Activated CD4-positive, alpha-beta T cell treated with anti-CD3 and anti-CD28 coated beads for 36 hours (primary cell): ENCODE results near the gene CACTIN. TPM values are rescaled to one million over a fixed set of nuclear protein-coding genes. Genes with fewer than 3 reads are reported as not detected.
A peak's percentile ranks its signal among the peaks of the same experiment; 100 is the strongest.
"Not testable (repeated sequence)": the region's sequence is repeated elsewhere in the genome, so short reads cannot be mapped to it uniquely, and the experiment has no call there.

ENCODE experiments used
- ATAC-seq: fragments of 200-7000 bp; cut with Tn5 transposase; one replicate; pipeline ENCODE4 v1.10.0; 2021; ENCODE audit warnings: mild to moderate bottlenecking, moderate library complexity
- CTCF ChIA-PET: fragments of 350-600 bp; sonication (Branson Sonifier 250); formaldehyde crosslinking; loops from one replicate; lab custom pipeline; 2021; ENCODE audit warnings: antibody characterized with exemption; lab: Charles Lee
- POLR2A ChIA-PET: fragments of 350-600 bp; sonication (Branson Sonifier 250); formaldehyde crosslinking; loops from one replicate; lab custom pipeline; 2021; ENCODE audit warnings: antibody characterized with exemption, inconsistent platforms; lab: Charles Lee
- DNase-seq: peaks from one replicate; pipeline ENCODE4 v3.0.0-alpha.2; 2020
- H3K27ac Mint-ChIP-seq: one replicate; pipeline ENCODE4 v1.8.0; 2021; ENCODE audit warnings: mixed read lengths
- H3K27me3 Mint-ChIP-seq: one replicate; pipeline ENCODE4 v1.8.0; 2021; ENCODE audit warnings: mixed read lengths
- H3K36me3 Mint-ChIP-seq: one replicate; pipeline ENCODE4 v1.8.0; 2021; ENCODE audit warnings: low read depth, mixed read lengths
- H3K4me1 Mint-ChIP-seq: one replicate; pipeline ENCODE4 v1.8.0; 2021; ENCODE audit warnings: mixed read lengths
- H3K4me3 Mint-ChIP-seq: one replicate; pipeline ENCODE4 v1.8.0; 2021; ENCODE audit warnings: mild to moderate bottlenecking, moderate library complexity, mixed read lengths
- H3K9me3 Mint-ChIP-seq: one replicate; pipeline ENCODE4 v1.8.0; 2021; ENCODE audit warnings: low read depth, mixed read lengths
- intact Hi-C, 2 experiments: fragments of 100-400 bp; cut with DNase I in 1 of 2; cut with micrococcal nuclease in 1 of 2; formaldehyde crosslinking; loops; one replicate each; pipeline versions ENCODE4 v1.14.2 to v1.15.1; 2022 to 2024; cut with DNase I, micrococcal nuclease
- total RNA-seq, 2 experiments: library from RNA; stranded (reverse); gene quantifications; one replicate each; pipeline ENCODE4 v1.2.3, GENCODE V29; 2021

Gene CACTIN
- total RNA-seq, 2 experiments from 2014 or later: 28.0 to 33.6 TPM

DNA sequence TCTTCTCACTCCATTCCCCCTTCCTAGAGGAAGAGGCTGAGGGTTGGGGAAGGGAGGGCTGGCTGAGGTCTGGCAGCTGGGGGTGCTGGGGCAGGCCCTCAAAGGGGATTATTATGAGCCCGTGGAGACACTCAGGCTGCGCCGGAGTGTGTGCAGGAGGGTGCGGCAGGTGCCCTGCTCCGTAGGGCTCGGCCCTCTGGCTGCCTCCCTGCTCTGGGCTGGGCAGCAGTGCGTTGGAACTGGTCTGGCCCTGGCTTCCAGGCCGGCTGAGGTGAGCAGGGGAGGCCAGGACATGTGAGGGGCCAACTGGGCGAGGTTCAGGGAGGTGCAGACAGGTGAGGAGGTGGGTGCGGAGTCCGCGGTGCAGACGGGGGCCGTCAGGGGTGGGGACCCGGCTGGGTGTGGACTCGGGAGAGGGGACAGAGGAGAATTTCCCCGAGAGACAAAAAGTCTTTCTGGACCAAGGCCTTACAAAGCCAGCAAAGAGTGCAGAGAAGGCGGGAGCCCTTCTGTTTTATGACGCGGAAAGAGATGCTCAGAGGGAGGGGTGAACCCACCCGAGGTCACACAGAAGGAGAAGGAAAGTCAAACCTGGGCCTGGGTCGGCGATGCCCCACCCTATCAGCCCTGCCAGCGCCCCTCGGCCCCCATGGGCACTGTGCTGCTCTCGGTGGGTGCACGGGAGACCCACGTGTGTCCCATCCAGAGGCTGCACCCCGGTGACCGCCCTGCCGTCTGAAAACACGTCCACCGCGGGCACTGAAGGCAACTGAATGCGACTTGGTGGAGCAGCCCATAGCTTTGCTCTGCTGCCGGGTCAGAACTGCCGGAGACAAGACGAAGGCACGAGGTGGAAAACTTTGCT is 42.7 kb upstream of the CACTIN start:
- no peaks in the 10 kb centered on the region for H3K36me3 Mint-ChIP-seq
- H3K9me3 Mint-ChIP-seq: no peaks in the 10 kb centered on the region
- DNase-seq (no peak), ATAC-seq (no peak)
- POLR2A ChIA-PET: no interaction called here
- no peak overlapping the region for H3K4me3 Mint-ChIP-seq
- CTCF ChIA-PET: interaction anchor here (0.9 kb wide), 1 partner anchor 31 kb away, joined by 3 read pairs; the partner anchor contains the start of gene PIP5K1C
- H3K27me3 Mint-ChIP-seq: no peaks in the 10 kb centered on the region
- H3K4me1 Mint-ChIP-seq: peaks cover 23% of the 10 kb centered on the region
- no peak overlapping the region for H3K27ac Mint-ChIP-seq
- intact Hi-C loops: no loop called here

- Mint-ChIP-seq H3K27me3 (no peaks in the 10 kb centered on the region), H3K4me1 (peaks cover 23% of the 10 kb centered on the region), H3K36me3 (no peaks in the 10 kb centered on the region), H3K9me3 (no peaks in the 10 kb centered on the region), H3K4me3 (no peak overlapping the region), H3K27ac (no peak overlapping the region)
- ChIA-PET CTCF (interaction anchor here (0.9 to 2.3 kb wide), 2 partner anchors 32 kb away, joined by 3 to 11 read pairs; partner anchors contain the start of gene PIP5K1C), POLR2A (no interaction called here)
- intact Hi-C loops: no loop called here
- DNase-seq: no peak
- ATAC-seq: no peak
These were observed 41.9 kb upstream of the CACTIN start for GRCh38 chr19:3668331-3669081.

GRCh38 chr19:3667766-3668165 is 41.2 kb upstream of the CACTIN start:
- Mint-ChIP-seq H3K27me3 (no peaks in the 10 kb centered on the region), H3K27ac (no peak overlapping the region), H3K36me3 (no peaks in the 10 kb centered on the region), H3K4me1 (peaks cover 23% of the 10 kb centered on the region), H3K9me3 (no peaks in the 10 kb centered on the region), H3K4me3 (no peak overlapping the region)
- ChIA-PET CTCF (interaction anchor here (0.6 to 2.3 kb wide), 3 partner anchors 25 to 35 kb away, joined by 3 to 11 read pairs (median 3); partner anchors contain the start of gene PIP5K1C), POLR2A (no interaction called here)
- no peak for ATAC-seq
- intact Hi-C loops: loop anchor here in 1 of 2 experiments (2.0 kb wide), 1 partner anchor 33 kb away; the partner anchor contains the start of gene PIP5K1C
- DNase-seq: no peak

GRCh38 chr19:3667037-3667638 is 40.5 kb upstream of the CACTIN start:
- no peaks in the 10 kb centered on the region for H3K36me3 Mint-ChIP-seq
- H3K4me3 Mint-ChIP-seq: no peak overlapping the region
- ChIA-PET CTCF (interaction anchor here (0.6 to 2.3 kb wide), 7 partner anchors 23 to 41 kb away, joined by 3 to 11 read pairs (median 3); partner anchors contain the start of genes PIP5K1C and TJP3), POLR2A (no interaction called here)
- H3K9me3 Mint-ChIP-seq: no peaks in the 10 kb centered on the region
- no peak overlapping the region for H3K27ac Mint-ChIP-seq
- intact Hi-C loops: loop anchor here in 1 of 2 experiments (2.0 kb wide), 1 partner anchor 34 kb away; the partner anchor contains the start of gene PIP5K1C
- peaks cover 20% of the 10 kb centered on the region for H3K4me1 Mint-ChIP-seq
- no peaks in the 10 kb centered on the region for H3K27me3 Mint-ChIP-seq
- ATAC-seq (no peak), DNase-seq (no peak)

- POLR2A ChIA-PET, H3K27ac Mint-ChIP-seq, H3K4me3 Mint-ChIP-seq, H3K27me3 Mint-ChIP-seq, H3K9me3 Mint-ChIP-seq, H3K36me3 Mint-ChIP-seq, DNase-seq, ATAC-seq: not testable (repeated sequence)
- CTCF ChIA-PET: interaction anchor here (0.8 to 2.3 kb wide), 8 partner anchors 20 to 42 kb away, joined by 3 to 11 read pairs (median 3); partner anchors contain the start of genes PIP5K1C and TJP3
- peaks cover 15% of the 10 kb centered on the region for H3K4me1 Mint-ChIP-seq
- intact Hi-C loops: loop anchor here (1.0 to 2.0 kb wide), 3 partner anchors 34 to 40 kb away; partner anchors contain the start of gene PIP5K1C (in 2 of the 2)
These were observed 39.9 kb upstream of the CACTIN start for GRCh38 chr19:3666545-3666856.

DNA sequence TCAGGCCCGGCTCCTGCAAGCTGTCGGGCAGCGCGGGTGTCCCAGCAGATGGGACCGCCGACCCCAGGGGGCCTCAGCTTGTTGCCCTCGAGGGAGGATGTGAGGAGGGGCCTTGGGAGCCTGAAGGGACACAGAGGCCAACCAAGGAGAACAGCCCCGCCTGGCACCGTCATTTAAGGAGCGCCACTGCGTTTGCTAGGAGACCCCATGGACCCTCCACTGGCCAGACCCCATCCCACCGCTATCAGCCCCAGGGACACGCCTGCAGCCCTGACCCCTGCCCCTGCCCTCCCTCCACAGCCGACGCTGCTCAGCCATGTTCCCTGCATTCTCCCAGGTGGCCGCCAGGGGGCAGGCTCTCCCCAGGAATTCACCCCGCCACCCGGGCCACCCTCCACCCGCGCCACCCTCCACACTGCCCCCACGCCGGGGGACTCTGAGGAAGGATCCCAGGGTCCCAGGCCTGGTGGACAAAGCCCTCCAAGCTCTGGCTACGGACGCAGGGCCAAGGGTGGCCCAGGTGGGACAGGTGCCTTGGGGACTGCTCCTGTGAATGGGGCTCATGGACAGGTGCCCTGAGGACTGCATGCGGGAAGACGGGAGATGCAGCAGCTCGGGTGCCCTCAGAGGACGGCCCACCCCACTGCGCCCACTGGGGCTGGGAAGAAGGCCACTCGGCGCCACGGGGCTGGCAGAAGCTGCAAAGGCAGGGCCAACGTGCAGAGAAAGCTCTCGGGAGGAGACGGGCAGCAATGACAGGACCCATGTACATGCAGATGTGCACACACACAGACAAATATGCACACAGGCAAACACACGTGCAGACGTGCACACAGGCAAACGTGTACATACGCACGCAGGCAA is 39.3 kb upstream of the CACTIN start:
- no peaks in the 10 kb centered on the region for H3K27me3 Mint-ChIP-seq
- DNase-seq: peak; percentile 86
- POLR2A ChIA-PET: no interaction called here
- intact Hi-C loops: loop anchor here (1.0 to 2.0 kb wide), 3 partner anchors 34 to 40 kb away; partner anchors contain the start of gene PIP5K1C (in 2 of the 2)
- no peak overlapping the region for H3K27ac Mint-ChIP-seq
- peak; percentile 88 for ATAC-seq
- H3K36me3 Mint-ChIP-seq: peaks cover 2% of the 10 kb centered on the region
- CTCF ChIA-PET: interaction anchor here (0.6 to 2.3 kb wide), 8 partner anchors 21 to 38 kb away, joined by 3 to 11 read pairs (median 3); partner anchors contain the start of gene PIP5K1C
- H3K4me1 Mint-ChIP-seq: peaks cover 9% of the 10 kb centered on the region
- H3K9me3 Mint-ChIP-seq: no peaks in the 10 kb centered on the region
- H3K4me3 Mint-ChIP-seq: no peak overlapping the region

DNA sequence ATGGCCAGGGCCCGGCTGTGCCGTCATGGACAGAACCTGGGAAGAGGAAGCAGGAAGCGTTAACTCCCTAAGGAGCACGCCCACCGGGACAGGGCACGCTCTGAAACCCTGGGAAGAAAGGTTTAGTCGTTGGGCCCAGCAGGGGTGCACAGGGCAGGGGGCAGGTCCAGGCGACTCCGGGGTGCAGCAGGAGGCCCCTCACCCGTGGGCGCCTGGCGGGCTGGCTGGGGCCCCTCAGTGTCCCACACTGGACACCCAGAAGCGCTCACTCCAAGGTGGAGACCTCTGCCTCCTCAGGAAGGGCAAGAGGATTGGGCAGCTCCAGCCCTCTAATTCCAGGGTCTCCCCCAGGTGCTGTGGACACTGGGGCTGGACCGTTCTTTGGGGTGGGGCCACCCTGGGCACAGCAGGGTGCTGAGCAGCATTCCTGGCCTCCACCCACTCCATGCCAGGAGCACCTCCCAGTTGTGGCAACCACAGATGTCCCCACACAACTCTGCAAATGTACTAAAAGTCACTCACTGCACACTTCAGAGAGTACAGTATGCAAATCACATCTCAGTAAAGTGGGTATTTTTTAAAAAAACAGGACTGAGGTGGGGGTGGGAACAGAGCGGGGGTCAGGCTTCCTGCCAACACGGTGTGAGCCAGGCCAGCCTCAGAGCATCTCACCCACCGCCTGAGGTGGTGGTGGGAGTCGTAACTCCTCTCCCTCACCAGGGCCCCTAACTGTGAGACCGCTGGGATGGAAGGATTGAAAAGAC is 38.5 kb upstream of the CACTIN start:
- Mint-ChIP-seq H3K4me1 (peaks cover 3% of the 10 kb centered on the region), H3K27ac (no peak overlapping the region), H3K4me3 (no peak overlapping the region), H3K36me3 (peaks cover 4% of the 10 kb centered on the region), H3K27me3 (no peaks in the 10 kb centered on the region), H3K9me3 (no peaks in the 10 kb centered on the region)
- no peak for DNase-seq
- no peak for ATAC-seq
- POLR2A ChIA-PET: no interaction called here
- CTCF ChIA-PET: interaction anchor here (0.6 to 1.2 kb wide), 2 partner anchors 26 to 27 kb away, joined by 3 read pairs; no protein-coding TSS in a partner anchor
- intact Hi-C loops: loop anchor here in 1 of 2 experiments (1.0 kb wide), 1 partner anchor 41 kb away; no protein-coding TSS in a partner anchor

GRCh38 chr19:3663838-3664237 is 37.2 kb upstream of the CACTIN start:
- Mint-ChIP-seq H3K27ac (no peak overlapping the region), H3K27me3 (no peaks in the 10 kb centered on the region), H3K4me1 (no peaks in the 10 kb centered on the region), H3K9me3 (no peaks in the 10 kb centered on the region), H3K36me3 (peaks cover 4% of the 10 kb centered on the region), H3K4me3 (no peak overlapping the region)
- intact Hi-C loops: no loop called here
- CTCF ChIA-PET: no interaction called here
- ATAC-seq (no peak), DNase-seq (no peak)
- POLR2A ChIA-PET: no interaction called here

- no peaks in the 10 kb centered on the region for H3K9me3 Mint-ChIP-seq
- H3K27me3 Mint-ChIP-seq: no peaks in the 10 kb centered on the region
- ChIA-PET CTCF (interaction anchor here (0.5 to 1.5 kb wide), 9 partner anchors 10 to 409 kb away, joined by 3 to 7 read pairs (median 3); no protein-coding TSS in a partner anchor), POLR2A (no interaction called here)
- ATAC-seq (no peak), DNase-seq (no peak)
- no peak overlapping the region for H3K4me3 Mint-ChIP-seq
- H3K27ac Mint-ChIP-seq: no peak overlapping the region
- intact Hi-C loops: no loop called here
- H3K4me1 Mint-ChIP-seq: no peaks in the 10 kb centered on the region
- H3K36me3 Mint-ChIP-seq: peaks cover 9% of the 10 kb centered on the region
These were observed 35.0 kb upstream of the CACTIN start for GRCh38 chr19:3661284-3662238.
